ENCODE data around the gene GALNTL6. TPM values are rescaled to one million over a fixed set of nuclear protein-coding genes. Genes with fewer than 3 reads are reported as not detected.

The GALNTL6 gene
- total and polyA plus RNA-seq, 9 of the 15 experiments (the other 6 are each of a cell fraction or from before 2014, with no cell fraction given): 0.18 to 0.50 (median 0.29) TPM

DNA sequence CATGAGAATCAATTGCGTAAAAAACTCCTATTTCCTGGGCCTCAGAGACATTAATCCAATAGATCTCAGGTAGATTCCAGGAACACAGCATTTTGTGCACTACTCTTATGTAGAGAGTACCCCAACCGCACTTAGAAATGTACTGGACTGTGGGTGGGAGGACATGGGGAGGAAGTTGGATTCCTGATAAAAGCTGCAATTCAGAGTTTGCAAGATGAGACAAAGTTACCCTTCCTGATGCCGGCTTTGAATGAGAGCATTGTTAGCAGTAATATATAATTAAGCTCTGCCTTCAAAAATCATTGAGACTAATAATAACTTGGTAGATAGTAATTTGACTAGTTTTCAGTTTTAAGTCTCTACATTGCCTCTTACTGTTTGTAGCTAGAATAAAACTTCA lies 1032.1 kb downstream of the GALNTL6 start:
- ATAC-seq: no peak
- H3K27ac ChIP-seq (ENCODE audit: extremely low read depth, low read depth, low read length): no peak overlapping the region
- H3K36me3 ChIP-seq (ENCODE audit: control insufficient read depth, insufficient read depth, low read length): no peaks in the 10 kb centered on the region
- no peaks in the 10 kb centered on the region for H3K9me1 ChIP-seq (ENCODE audit: control insufficient read depth, insufficient read depth, low read length)
- H2AFZ ChIP-seq (ENCODE audit: low read depth, low read length): no peak overlapping the region
- POLR2A ChIA-PET: no interaction called here
- H3K79me2 ChIP-seq (ENCODE audit: control insufficient read depth, insufficient read depth, low read length): no peaks in the 10 kb centered on the region
- no peak overlapping the region for H3K4me3 ChIP-seq
- no peak for DNase-seq (ENCODE audit: extremely low read depth in 1 of 4, low spot score in 3 of 4)
- TF ChIP-seq IFI16 (CRISPR knock-in tag; IDR thresholded peaks at IDR 0.05): no peak
- TF ChIP-seq SAFB (IDR thresholded peaks at IDR 0.05; ENCODE audit: borderline replicate concordance, low read depth, low read length): no peak
- no peak for TF ChIP-seq CREM (IDR thresholded peaks at IDR 0.05; ENCODE audit: low read depth)
- no peak for TF ChIP-seq SMARCE1 (IDR thresholded peaks at IDR 0.05)
- no peak for TF ChIP-seq CHD4 (IDR thresholded peaks at IDR 0.05; ENCODE audit: insufficient read depth, insufficient replicate concordance, low read depth, low read length, poor library complexity, severe bottlenecking)
- no peak for TF ChIP-seq ETS2 (tag; IDR thresholded peaks at IDR 0.05; ENCODE audit: borderline replicate concordance, poor library complexity, severe bottlenecking)
- intact Hi-C loops (cut with micrococcal nuclease): no loop called here
- H3K9me3 ChIP-seq (replicated peaks; ENCODE audit: control insufficient read depth, insufficient read depth, low read depth, low read length): no peaks in the 10 kb centered on the region
- no peaks in the 10 kb centered on the region for H3K4me1 ChIP-seq (replicated peaks in 1 of 2; ENCODE audit: control insufficient read depth in 2 of 2, insufficient read depth in 2 of 2, low read length in 2 of 2)
- H3K27me3 ChIP-seq (ENCODE audit: control insufficient read depth in 2 of 2, insufficient read depth in 2 of 2, low read length in 2 of 2): no peaks in the 10 kb centered on the region
- in situ Hi-C loops (cut with MboI): no loop called here
- no peaks in the 10 kb centered on the region for H4K20me1 ChIP-seq (replicated peaks; ENCODE audit: control insufficient read depth, insufficient read depth, low read length)
- FAIRE-seq: no peak
- 0% methylated on average over 3 of the region's 3 CpGs for WGBS (ENCODE audit: insufficient coverage, low coverage, missing lambda C conversion rate)
- H3K4me2 ChIP-seq (ENCODE audit: insufficient read depth, low read length): no peak overlapping the region
- CTCF ChIA-PET (ENCODE audit: low intra/inter-chr PET ratio): no interaction called here
- no TSS peak for BruUV-seq (replicated peaks)
- H3K9ac ChIP-seq (ENCODE audit: insufficient read depth in 1 of 2, low read depth in 2 of 2, low read length in 2 of 2): no peak overlapping the region

DNA sequence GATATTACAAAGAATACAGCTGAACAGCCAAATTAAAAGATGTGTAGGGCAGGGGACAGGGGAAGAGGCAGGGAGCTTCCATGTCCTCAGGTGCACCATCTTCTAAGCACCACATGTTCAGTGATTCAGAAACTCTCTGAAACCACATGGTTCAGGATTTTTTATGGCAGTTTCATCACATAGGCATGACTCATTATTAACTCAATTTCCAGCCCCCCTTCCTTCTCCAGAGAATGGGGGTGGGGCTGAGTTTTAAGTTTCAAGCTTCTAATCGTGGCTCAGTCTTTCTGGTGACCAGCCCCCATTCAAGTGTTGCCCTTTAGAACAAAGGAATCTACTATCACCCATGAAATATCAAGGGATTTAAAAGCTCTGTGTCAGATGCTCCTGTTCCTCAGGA lies 1037.6 kb downstream of the GALNTL6 start:
- H3K9me1 ChIP-seq (ENCODE audit: control insufficient read depth, insufficient read depth, low read length): no peaks in the 10 kb centered on the region
- no peaks in the 10 kb centered on the region for H3K4me1 ChIP-seq (replicated peaks in 1 of 2; ENCODE audit: control insufficient read depth in 2 of 2, insufficient read depth in 2 of 2, low read length in 2 of 2)
- no peak overlapping the region for H3K4me2 ChIP-seq (ENCODE audit: insufficient read depth, low read length)
- H3K36me3 ChIP-seq (ENCODE audit: control insufficient read depth, insufficient read depth, low read length): no peaks in the 10 kb centered on the region
- CTCF ChIA-PET (ENCODE audit: low intra/inter-chr PET ratio): no interaction called here
- no peak overlapping the region for H2AFZ ChIP-seq (ENCODE audit: low read depth, low read length)
- in situ Hi-C loops (cut with MboI): no loop called here
- no peaks in the 10 kb centered on the region for H3K9me3 ChIP-seq (replicated peaks; ENCODE audit: control insufficient read depth, insufficient read depth, low read depth, low read length)
- BruUV-seq (replicated peaks): no TSS peak
- no peak overlapping the region for H3K4me3 ChIP-seq
- no peak overlapping the region for H3K27ac ChIP-seq (ENCODE audit: extremely low read depth, low read depth, low read length)
- intact Hi-C loops (cut with micrococcal nuclease): no loop called here
- WGBS (ENCODE audit: insufficient coverage, low coverage, missing lambda C conversion rate): 0% methylated on average over 1 of the region's 1 CpG
- POLR2A ChIA-PET: no interaction called here
- DNase-seq (ENCODE audit: extremely low read depth in 1 of 4, low spot score in 3 of 4): no peak
- no peaks in the 10 kb centered on the region for H3K27me3 ChIP-seq (ENCODE audit: control insufficient read depth in 2 of 2, insufficient read depth in 2 of 2, low read length in 2 of 2)
- H3K9ac ChIP-seq (ENCODE audit: insufficient read depth in 1 of 2, low read depth in 2 of 2, low read length in 2 of 2): no peak overlapping the region
- no peaks in the 10 kb centered on the region for H3K79me2 ChIP-seq (ENCODE audit: control insufficient read depth, insufficient read depth, low read length)
- H4K20me1 ChIP-seq (replicated peaks; ENCODE audit: control insufficient read depth, insufficient read depth, low read length): no peaks in the 10 kb centered on the region
- no peak for ATAC-seq
- no peak for FAIRE-seq
- TF ChIP-seq L3MBTL2 (IDR thresholded peaks at IDR 0.05) (no peak), ZNF589 (CRISPR knock-in tag; IDR thresholded peaks at IDR 0.05; ENCODE audit: low read depth) (no peak), KLF1 (tag; IDR thresholded peaks at IDR 0.05) (no peak), NFE2 (IDR thresholded peaks at IDR 0.05; ENCODE audit: low read depth) (no peak)
- TF ChIP-seq, protein P1, sequence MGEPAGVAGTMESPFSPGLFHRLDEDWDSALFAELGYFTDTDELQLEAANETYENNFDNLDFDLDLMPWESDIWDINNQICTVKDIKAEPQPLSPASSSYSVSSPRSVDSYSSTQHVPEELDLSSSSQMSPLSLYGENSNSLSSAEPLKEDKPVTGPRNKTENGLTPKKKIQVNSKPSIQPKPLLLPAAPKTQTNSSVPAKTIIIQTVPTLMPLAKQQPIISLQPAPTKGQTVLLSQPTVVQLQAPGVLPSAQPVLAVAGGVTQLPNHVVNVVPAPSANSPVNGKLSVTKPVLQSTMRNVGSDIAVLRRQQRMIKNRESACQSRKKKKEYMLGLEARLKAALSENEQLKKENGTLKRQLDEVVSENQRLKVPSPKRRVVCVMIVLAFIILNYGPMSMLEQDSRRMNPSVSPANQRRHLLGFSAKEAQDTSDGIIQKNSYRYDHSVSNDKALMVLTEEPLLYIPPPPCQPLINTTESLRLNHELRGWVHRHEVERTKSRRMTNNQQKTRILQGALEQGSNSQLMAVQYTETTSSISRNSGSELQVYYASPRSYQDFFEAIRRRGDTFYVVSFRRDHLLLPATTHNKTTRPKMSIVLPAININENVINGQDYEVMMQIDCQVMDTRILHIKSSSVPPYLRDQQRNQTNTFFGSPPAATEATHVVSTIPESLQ (CRISPR knock-in tag; IDR thresholded peaks at IDR 0.05): no peak
- TF ChIP-seq, protein P2, sequence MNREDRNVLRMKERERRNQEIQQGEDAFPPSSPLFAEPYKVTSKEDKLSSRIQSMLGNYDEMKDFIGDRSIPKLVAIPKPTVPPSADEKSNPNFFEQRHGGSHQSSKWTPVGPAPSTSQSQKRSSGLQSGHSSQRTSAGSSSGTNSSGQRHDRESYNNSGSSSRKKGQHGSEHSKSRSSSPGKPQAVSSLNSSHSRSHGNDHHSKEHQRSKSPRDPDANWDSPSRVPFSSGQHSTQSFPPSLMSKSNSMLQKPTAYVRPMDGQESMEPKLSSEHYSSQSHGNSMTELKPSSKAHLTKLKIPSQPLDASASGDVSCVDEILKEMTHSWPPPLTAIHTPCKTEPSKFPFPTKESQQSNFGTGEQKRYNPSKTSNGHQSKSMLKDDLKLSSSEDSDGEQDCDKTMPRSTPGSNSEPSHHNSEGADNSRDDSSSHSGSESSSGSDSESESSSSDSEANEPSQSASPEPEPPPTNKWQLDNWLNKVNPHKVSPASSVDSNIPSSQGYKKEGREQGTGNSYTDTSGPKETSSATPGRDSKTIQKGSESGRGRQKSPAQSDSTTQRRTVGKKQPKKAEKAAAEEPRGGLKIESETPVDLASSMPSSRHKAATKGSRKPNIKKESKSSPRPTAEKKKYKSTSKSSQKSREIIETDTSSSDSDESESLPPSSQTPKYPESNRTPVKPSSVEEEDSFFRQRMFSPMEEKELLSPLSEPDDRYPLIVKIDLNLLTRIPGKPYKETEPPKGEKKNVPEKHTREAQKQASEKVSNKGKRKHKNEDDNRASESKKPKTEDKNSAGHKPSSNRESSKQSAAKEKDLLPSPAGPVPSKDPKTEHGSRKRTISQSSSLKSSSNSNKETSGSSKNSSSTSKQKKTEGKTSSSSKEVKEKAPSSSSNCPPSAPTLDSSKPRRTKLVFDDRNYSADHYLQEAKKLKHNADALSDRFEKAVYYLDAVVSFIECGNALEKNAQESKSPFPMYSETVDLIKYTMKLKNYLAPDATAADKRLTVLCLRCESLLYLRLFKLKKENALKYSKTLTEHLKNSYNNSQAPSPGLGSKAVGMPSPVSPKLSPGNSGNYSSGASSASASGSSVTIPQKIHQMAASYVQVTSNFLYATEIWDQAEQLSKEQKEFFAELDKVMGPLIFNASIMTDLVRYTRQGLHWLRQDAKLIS (CRISPR knock-in tag; IDR thresholded peaks at IDR 0.05): no peak

Measured in K562 (cell line).